K562 (cell line): Measurements from ENCODE around the gene TCF19. TPM values are rescaled to one million over a fixed set of nuclear protein-coding genes. Genes with fewer than 3 reads are reported as not detected.

Experiments
- ATAC-seq: fragments of 200-7000 bp; cut with Tn5 transposase; 3 replicates; pipeline ENCODE4 v1.9.1; 2020; ENCODE audit warnings: moderate library complexity
- BruUV-seq: library from RNA; stranded (reverse); fragments of 400-500 nt; replicated peaks from 2 replicates; lab custom pipeline; 2021; lab: Mats Ljungman, UMichigan
- CTCF ChIA-PET: fragments of 300-600 bp; formaldehyde crosslinking; extraction: SDS; loops from one replicate; lab custom pipeline; 2021; ENCODE audit warnings: low intra/inter-chr PET ratio; lab: Yijun Ruan, JAX
- POLR2A ChIA-PET: fragments of 300-600, 350-650 bp; sonication (Branson Sonifier 250); formaldehyde crosslinking; extraction: SDS; loops from one replicate; lab custom pipeline; 2021; ENCODE audit warnings: antibody characterized with exemption, inconsistent platforms; lab: Yijun Ruan, JAX
- DNase-seq, 4 experiments: peaks; one replicate each; pipeline versions ENCODE4 v3.0.0 to v3.0.0-alpha.2; 2011 to 2018; ENCODE audit warnings: low spot score in 3 of 4, mixed read lengths in 3 of 4; ENCODE audit errors: extremely low read depth in 1 of 4
- FAIRE-seq: peaks from 2 replicates; lab custom pipeline; 2011; peaks lifted over from hg19 to GRCh38; lab: Jason Lieb, UNC
- H2AFZ ChIP-seq: 2 replicates; pipeline ENCODE4 v1.6.0; 2011; ENCODE audit warnings: low read depth, low read length, control low read depth, inconsistent platforms
- H3K27ac ChIP-seq: fragments of 200-600 bp; 3 replicates; pipeline ENCODE4 v1.8.0; 2011; ENCODE audit warnings: low read depth, mild to moderate bottlenecking, control low read depth, inconsistent platforms, low read length, moderate library complexity, mixed read lengths; ENCODE audit errors: extremely low read depth
- H3K27me3 ChIP-seq, 2 experiments: fragments of 300-600 bp in 1 of 2; 2 replicates in 1 of 2; 3 replicates in 1 of 2; pipeline versions ENCODE4 v1.6.0 to v1.8.0; 2011; ENCODE audit warnings: inconsistent platforms in 2 of 2, low read length in 2 of 2, mild to moderate bottlenecking in 1 of 2, mixed read lengths in 1 of 2, moderate library complexity in 1 of 2; ENCODE audit not compliant: control insufficient read depth in 2 of 2, insufficient read depth in 2 of 2
- H3K36me3 ChIP-seq: fragments of 300-600 bp; 3 replicates; pipeline ENCODE4 v1.8.0; 2011; ENCODE audit warnings: mild to moderate bottlenecking, low read length, inconsistent platforms; ENCODE audit not compliant: control insufficient read depth, insufficient read depth
- H3K4me1 ChIP-seq, 2 experiments: fragments of 200-600 bp in 1 of 2; replicated peaks in 1 of 2; 2 replicates in 1 of 2; 3 replicates in 1 of 2; pipeline versions ENCODE4 v1.5.1 to v1.8.0; 2011; ENCODE audit warnings: inconsistent platforms in 2 of 2, low read length in 2 of 2, mild to moderate bottlenecking in 1 of 2, mixed read lengths in 1 of 2, moderate library complexity in 1 of 2; ENCODE audit not compliant: control insufficient read depth in 2 of 2, insufficient read depth in 2 of 2
- H3K4me2 ChIP-seq: 2 replicates; pipeline ENCODE4 v1.6.1; 2011; ENCODE audit warnings: low read length, control low read depth, inconsistent platforms, mixed read lengths; ENCODE audit not compliant: insufficient read depth
- H3K4me3 ChIP-seq: fragments of 200-600 bp; sonication (generic), shearing (Covaris generic); 2 replicates; pipeline ENCODE4 v1.5.1; 2016; ENCODE audit warnings: control low read depth, inconsistent platforms
- H3K79me2 ChIP-seq: fragments of 200-600 bp; 3 replicates; pipeline ENCODE4 v1.8.0; 2011; ENCODE audit warnings: low read length, inconsistent platforms; ENCODE audit not compliant: control insufficient read depth, insufficient read depth
- H3K9ac ChIP-seq, 2 experiments: 2 replicates each; pipeline versions ENCODE4 v1.6.0 to v1.6.1; 2011; ENCODE audit warnings: low read depth in 2 of 2, low read length in 2 of 2, control low read depth in 1 of 2, inconsistent platforms in 1 of 2, mild to moderate bottlenecking in 1 of 2, mixed read lengths in 1 of 2; ENCODE audit not compliant: insufficient read depth in 1 of 2
- H3K9me1 ChIP-seq: one replicate; pipeline ENCODE4 v1.6.0; 2011; ENCODE audit warnings: inconsistent platforms, mild to moderate bottlenecking, low read length, moderate library complexity; ENCODE audit not compliant: control insufficient read depth, insufficient read depth
- H3K9me3 ChIP-seq: replicated peaks from 2 replicates; pipeline ENCODE4 v1.5.1; 2011; ENCODE audit warnings: low read depth, low read length, inconsistent platforms; ENCODE audit not compliant: control insufficient read depth, insufficient read depth
- H4K20me1 ChIP-seq: replicated peaks from 2 replicates; pipeline ENCODE4 v1.6.1; 2011; ENCODE audit warnings: low read length, inconsistent platforms, mixed read lengths; ENCODE audit not compliant: control insufficient read depth, insufficient read depth
- C11orf30 ChIP-seq: fragments of 450-650 bp; IDR thresholded peaks from 2 replicates; pipeline ENCODE4 v1.6.1; 2016; ENCODE audit warnings: low read depth, mild to moderate bottlenecking
- E2F4 ChIP-seq: sonication (generic); formaldehyde crosslinking; IDR thresholded peaks from 2 replicates; pipeline ENCODE4 v1.8.0; 2022; ENCODE audit warnings: mild to moderate bottlenecking, low read depth, missing genetic modification reagents
- HDAC2 ChIP-seq: fragments of 450-650 bp; IDR thresholded peaks from 2 replicates; pipeline ENCODE4 v1.6.1; 2016; ENCODE audit warnings: mild to moderate bottlenecking
- MAX ChIP-seq: sonication (generic); formaldehyde crosslinking; IDR thresholded peaks from 2 replicates; pipeline ENCODE4 v1.9.0; 2022; ENCODE audit warnings: mild to moderate bottlenecking, missing genetic modification reagents
- NFE2L1 ChIP-seq: fragments of 450-650 bp; IDR thresholded peaks from 2 replicates; pipeline ENCODE4 v1.6.1; 2016; ENCODE audit warnings: missing genetic modification characterization, low read depth, mild to moderate bottlenecking, missing compliant biosample characterization, moderate library complexity, borderline replicate concordance
- NRF1 ChIP-seq, 2 experiments: fragments of 450-650 bp; IDR thresholded peaks in 1 of 2; conservative IDR thresholded peaks in 1 of 2; 2 replicates each; pipeline ENCODE4 v1.6.1; 2014; ENCODE audit warnings: mild to moderate bottlenecking in 2 of 2
- PREB ChIP-seq: sonication (generic); formaldehyde crosslinking; IDR thresholded peaks from 2 replicates; pipeline ENCODE4 v1.8.1; 2023; ENCODE audit warnings: mild to moderate bottlenecking, missing genetic modification reagents
- STAT5A ChIP-seq: IDR thresholded peaks from 2 replicates; pipeline ENCODE4 v1.6.1; 2012; ENCODE audit warnings: low read length, inconsistent platforms, borderline replicate concordance
- TCFL5 ChIP-seq: fragments of 250-450 bp; sonication (Bioruptor Pico); conservative IDR thresholded peaks from 2 replicates; pipeline ENCODE4 v1.6.1; 2021; ENCODE audit warnings: mild to moderate bottlenecking, moderate library complexity, matching md5 sums
- TFAP4 ChIP-seq: sonication (generic); formaldehyde crosslinking; IDR thresholded peaks from 2 replicates; pipeline ENCODE4 v1.8.0; 2022; ENCODE audit warnings: missing genetic modification reagents, mild to moderate bottlenecking, moderate library complexity, borderline replicate concordance
- ZNF699 ChIP-seq: fragments of 250-450 bp; sonication (Bioruptor Pico); IDR thresholded peaks from 2 replicates; pipeline ENCODE4 v1.8.0; 2021; ENCODE audit warnings: mild to moderate bottlenecking, moderate library complexity; ENCODE audit not compliant: insufficient replicate concordance
- WGBS: fragments of 100-300 bp; shearing (Covaris generic); methylation state at CpG from one replicate; pipeline ENCODE4 v1.1.6; 2016; ENCODE audit warnings: low coverage, mixed read lengths; ENCODE audit not compliant: insufficient coverage; ENCODE audit errors: missing lambda C conversion rate; 5-methylcytosine and 5-hydroxymethylcytosine counted together
- in situ Hi-C: fragments of 300-500 bp; cut with MboI; formaldehyde crosslinking; loops from 4 replicates; pipeline ENCODE4 v1.15.0; 2018; ENCODE audit warnings: inconsistent platforms, mixed read lengths
- intact Hi-C: fragments of 100-400 bp; cut with micrococcal nuclease; formaldehyde crosslinking; loops from 2 replicates; pipeline ENCODE4 v1.14.2; 2022
- polyA plus RNA-seq, 8 experiments: library from polyadenylated mRNA; depleted of rRNA in 4 of 8; stranded (reverse) in 5 of 8; unstranded in 3 of 8; fragments of >200 nt; fragmentation: Nextera tagmentation in 2 of 8; fragmentation: Illumina TruSeq in 1 of 8; extraction: Ambion mirVana in 2 of 8; extraction: Trizol in 1 of 8; gene quantifications; 2 replicates each; pipeline versions ENCODE4 v1.2.1 to v1.2.3, GENCODE V29; 2011 to 2014; ENCODE audit warnings: inconsistent platforms in 1 of 8, missing spikeins in 1 of 8
- total RNA-seq, 7 experiments: library from RNA; depleted of rRNA in 6 of 7; stranded (reverse); fragments of >200 nt in 6 of 7; fragmentation: Illumina TruSeq in 2 of 7; extraction: Trizol in 2 of 7; gene quantifications; 2 replicates each; pipeline versions ENCODE4 v1.2.1 to v1.2.3, GENCODE V29; 2011 to 2021; ENCODE audit warnings: low replicate concordance in 1 of 7

Gene TCF19
- total and polyA plus RNA-seq, 9 of the 15 experiments (the other 6 are each of a cell fraction or from before 2014, with no cell fraction given) = 4.2 to 42.5 (median 25.7) TPM

DNA sequence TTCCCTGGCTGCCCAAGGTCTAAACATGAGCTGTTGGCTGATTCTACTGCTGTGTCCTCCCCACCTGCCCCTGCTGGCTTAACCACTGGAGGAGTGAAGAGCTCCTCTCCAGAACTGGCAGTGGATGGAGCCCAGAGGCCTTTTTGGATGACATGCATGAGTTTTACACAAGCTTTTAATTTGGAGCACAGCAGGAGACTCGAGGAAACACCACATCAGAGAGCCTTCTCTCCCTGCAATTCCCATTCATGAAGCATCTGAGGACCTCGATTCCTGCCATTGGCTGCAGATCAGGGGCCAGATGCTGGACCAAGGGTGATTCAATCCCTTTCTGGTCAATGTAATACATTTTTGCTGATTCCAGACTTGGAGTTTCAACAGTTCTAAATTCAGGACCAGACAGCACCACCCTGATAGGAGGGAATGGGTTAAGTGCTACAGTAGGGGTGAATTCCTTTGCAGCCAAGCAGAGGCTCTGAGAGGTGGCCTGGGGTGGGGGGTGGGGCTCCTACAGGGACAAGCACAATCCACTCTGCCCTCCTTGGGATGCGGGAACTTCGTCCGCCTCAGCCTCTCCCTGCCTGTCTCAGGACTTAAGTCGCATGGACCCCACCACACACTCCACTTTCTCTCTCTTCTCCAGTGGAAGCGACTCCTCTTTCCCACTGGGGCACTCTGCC is 44.4 kb upstream of the TCF19 start:
- FAIRE-seq = no peak
- ChIA-PET POLR2A (interaction anchor here (0.8 to 1.8 kb wide), 2 partner anchors 20 to 36 kb away, joined by 4 read pairs; no protein-coding TSS in a partner anchor), CTCF (interaction anchor here (0.6 kb wide), 1 partner anchor 383 kb away, joined by 3 read pairs; no protein-coding TSS in a partner anchor)
- in situ Hi-C loops = no loop called here
- H3K4me1 ChIP-seq = no peaks in the 10 kb centered on the region; a peak in 2 of 5 replicates
- H4K20me1 ChIP-seq = no peaks in the 10 kb centered on the region; the same call in 1 of the 2 replicates
- H3K27me3 ChIP-seq = peaks cover 66 to 88% of the 10 kb centered on the region in 2 experiments
- H3K4me2 ChIP-seq = no peak overlapping the region
- H3K27ac ChIP-seq = no peak overlapping the region
- intact Hi-C loops = no loop called here
- no peak for ATAC-seq
- 0 out of 2 replicates have a peak overlapping the region, but pooled peaks have one; percentile 6 for H2AFZ ChIP-seq
- no peak for DNase-seq
- no peak overlapping the region for H3K4me3 ChIP-seq
- H3K9me1 ChIP-seq = no peaks in the 10 kb centered on the region
- BruUV-seq = no TSS peak
- H3K36me3 ChIP-seq = no peaks in the 10 kb centered on the region
- 1% methylated on average over 7 of the region's 7 CpGs for WGBS
- H3K9ac ChIP-seq = 0 out of 4 replicates have a peak overlapping the region, but pooled peaks of 1 of the 2 experiments have one; percentile 37
- no peak for TF ChIP-seq MAX
- TF ChIP-seq E2F4 = no peak
- TF ChIP-seq ZNF699 (CRISPR knock-in tag) = no peak
- TF ChIP-seq TCFL5 (CRISPR knock-in tag) = no peak
- no peak for TF ChIP-seq NFE2L1 (tag)
- no peak for TF ChIP-seq C11orf30
- no peak for TF ChIP-seq HDAC2
- TF ChIP-seq TFAP4 = no peak
- no peak for TF ChIP-seq PREB (CRISPR knock-in tag)
- TF ChIP-seq STAT5A = no peak
- no peak for TF ChIP-seq NRF1 (conservative IDR thresholded peaks at IDR 0.05 in 1 of 2, IDR thresholded peaks at IDR 0.05 in 1 of 2)
- no peaks in the 10 kb centered on the region for H3K9me3 ChIP-seq
- no peaks in the 10 kb centered on the region for H3K79me2 ChIP-seq
